Testis (tissue), 2 donors: ENCODE measurements around the gene COG8.

ENCODE experiments used
- CTCF ChIP-seq, 3 experiments: fragments of 450-650 bp in 2 of 3; fragments of 200-600 bp in 1 of 3; sonication (generic) in 1 of 3; IDR thresholded peaks; one replicate each; pipeline ENCODE4 v1.5.1; 2016 to 2019; ENCODE audit warnings: antibody characterized with exemption in 3 of 3, mild to moderate bottlenecking in 2 of 3, moderate library complexity in 1 of 3
- POLR2A ChIP-seq: fragments of 450-650 bp; IDR thresholded peaks from one replicate; pipeline ENCODE4 v1.6.1; 2017; ENCODE audit warnings: antibody characterized with exemption, mild to moderate bottlenecking, moderate library complexity

GRCh38 chr16:69322343-69322742 lies 17.0 kb downstream of the COG8 start:
- TF ChIP-seq POLR2A (no peak), CTCF (IDR thresholded peaks at IDR 0.05) (no peak)
